Caco-2 (cell line): ENCODE results near the gene IFT81. TPM values are rescaled to one million over a fixed set of nuclear protein-coding genes. Genes with fewer than 3 reads are reported as not detected.
"Not testable (repeated sequence)": the region's sequence is repeated elsewhere in the genome, so short reads cannot be mapped to it uniquely, and the experiment has no call there.

Experiments
- BruUV-seq: library from RNA; stranded (reverse); fragments of 400-500 nt; replicated peaks from 2 replicates; lab custom pipeline; 2021; lab: Mats Ljungman, UMichigan
- CTCF ChIA-PET: fragments of 300-600 bp; sonication (Branson Sonifier 250); formaldehyde crosslinking; loops from one replicate; lab custom pipeline; 2022; ENCODE audit warnings: antibody characterized with exemption; lab: Charles Lee
- POLR2A ChIA-PET: fragments of 300-600 bp; sonication (Branson Sonifier 250); formaldehyde crosslinking; loops from one replicate; lab custom pipeline; 2022; ENCODE audit warnings: antibody characterized with exemption; lab: Charles Lee
- DNase-seq, 2 experiments: peaks; one replicate each; pipeline versions ENCODE4 v3.0.0 to v3.0.0-alpha.2; 2020 to 2022
- H3K27me3 ChIP-seq: replicated peaks from 2 replicates; pipeline ENCODE4 v1.6.0; 2011; ENCODE audit warnings: low read length; ENCODE audit not compliant: control insufficient read depth, insufficient read depth
- H3K36me3 ChIP-seq: 2 replicates; pipeline ENCODE4 v1.5.1; 2011; ENCODE audit warnings: low read length; ENCODE audit not compliant: control insufficient read depth, insufficient read depth
- H3K4me1 ChIP-seq: fragments of 250-450 bp; sonication (Bioruptor Pico); 2 replicates; pipeline ENCODE4 v1.5.1; 2020; ENCODE audit warnings: mild to moderate bottlenecking
- H3K4me3 ChIP-seq: 2 replicates; pipeline ENCODE4 v1.5.1; 2011; ENCODE audit warnings: low read depth, mild to moderate bottlenecking, control low read depth, low read length
- H3K9me3 ChIP-seq: fragments of 250-450 bp; sonication (Bioruptor Pico); 2 replicates; pipeline ENCODE4 v1.5.1; 2020; ENCODE audit warnings: mild to moderate bottlenecking, moderate library complexity
- H3K27ac Mint-ChIP-seq: one replicate; pipeline ENCODE4 v1.8.0; 2022; ENCODE audit warnings: mixed read lengths; ENCODE audit not compliant: unreplicated experiment
- H3K27me3 Mint-ChIP-seq: one replicate; pipeline ENCODE4 v1.8.0; 2022; ENCODE audit warnings: mixed read lengths; ENCODE audit not compliant: insufficient read depth, unreplicated experiment
- H3K36me3 Mint-ChIP-seq: one replicate; pipeline ENCODE4 v1.8.0; 2022; ENCODE audit warnings: mild to moderate bottlenecking, mixed read lengths; ENCODE audit not compliant: insufficient read depth, unreplicated experiment
- H3K4me1 Mint-ChIP-seq: one replicate; pipeline ENCODE4 v1.8.0; 2022; ENCODE audit warnings: low read depth, mixed read lengths; ENCODE audit not compliant: unreplicated experiment
- H3K4me3 Mint-ChIP-seq: one replicate; pipeline ENCODE4 v1.8.0; 2022; ENCODE audit warnings: mild to moderate bottlenecking, moderate library complexity, mixed read lengths; ENCODE audit not compliant: unreplicated experiment
- H3K9me3 Mint-ChIP-seq: one replicate; pipeline ENCODE4 v1.8.0; 2022; ENCODE audit warnings: mixed read lengths; ENCODE audit not compliant: unreplicated experiment
- intact Hi-C: fragments of 100-400 bp; cut with micrococcal nuclease; formaldehyde crosslinking; loops from one replicate; pipeline ENCODE4 v1.10.0; 2022; ENCODE audit not compliant: unreplicated experiment
- total RNA-seq: library from RNA; stranded (reverse); gene quantifications from 2 replicates; pipeline ENCODE4 v1.2.3, GENCODE V29; 2022
- TF ChIP-seq, protein P1 (sequence below), 2 experiments: fragments of 200-600 bp in 1 of 2; IDR thresholded peaks; 1 replicate in 1 of 2; 2 replicates in 1 of 2; pipeline versions ENCODE4 v1.5.1 to v1.8.0; 2011 to 2022; ENCODE audit warnings: antibody characterized with exemption in 1 of 2, control low read depth in 1 of 2, inconsistent platforms in 1 of 2, low read depth in 1 of 2, low read length in 1 of 2, mild to moderate bottlenecking in 1 of 2, moderate library complexity in 1 of 2; ENCODE audit not compliant: insufficient read depth in 1 of 2, severe bottlenecking in 1 of 2, unreplicated experiment in 1 of 2

Gene IFT81
- total RNA-seq, 1 experiment from 2014 or later: 5.9 TPM

GRCh38 chr12:110084314-110085015 lies 39.7 kb upstream of the IFT81 start:
- Histone ChIP-seq H3K27me3 (no peaks in the 10 kb centered on the region), H3K4me3 (no peak overlapping the region), H3K4me1 (no peaks in the 10 kb centered on the region), H3K9me3 (no peaks in the 10 kb centered on the region), H3K36me3 (no peaks in the 10 kb centered on the region)
- Mint-ChIP-seq H3K4me3 (no peak overlapping the region), H3K27me3 (no peaks in the 10 kb centered on the region), H3K4me1 (peaks cover 7% of the 10 kb centered on the region), H3K36me3 (no peaks in the 10 kb centered on the region), H3K9me3 (peaks cover 4% of the 10 kb centered on the region), H3K27ac (no peak overlapping the region)
- DNase-seq: no peak
- TF ChIP-seq, protein P1, sequence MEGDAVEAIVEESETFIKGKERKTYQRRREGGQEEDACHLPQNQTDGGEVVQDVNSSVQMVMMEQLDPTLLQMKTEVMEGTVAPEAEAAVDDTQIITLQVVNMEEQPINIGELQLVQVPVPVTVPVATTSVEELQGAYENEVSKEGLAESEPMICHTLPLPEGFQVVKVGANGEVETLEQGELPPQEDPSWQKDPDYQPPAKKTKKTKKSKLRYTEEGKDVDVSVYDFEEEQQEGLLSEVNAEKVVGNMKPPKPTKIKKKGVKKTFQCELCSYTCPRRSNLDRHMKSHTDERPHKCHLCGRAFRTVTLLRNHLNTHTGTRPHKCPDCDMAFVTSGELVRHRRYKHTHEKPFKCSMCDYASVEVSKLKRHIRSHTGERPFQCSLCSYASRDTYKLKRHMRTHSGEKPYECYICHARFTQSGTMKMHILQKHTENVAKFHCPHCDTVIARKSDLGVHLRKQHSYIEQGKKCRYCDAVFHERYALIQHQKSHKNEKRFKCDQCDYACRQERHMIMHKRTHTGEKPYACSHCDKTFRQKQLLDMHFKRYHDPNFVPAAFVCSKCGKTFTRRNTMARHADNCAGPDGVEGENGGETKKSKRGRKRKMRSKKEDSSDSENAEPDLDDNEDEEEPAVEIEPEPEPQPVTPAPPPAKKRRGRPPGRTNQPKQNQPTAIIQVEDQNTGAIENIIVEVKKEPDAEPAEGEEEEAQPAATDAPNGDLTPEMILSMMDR (IDR thresholded peaks at IDR 0.05; ENCODE audit: insufficient read depth in 1 of 2, low read depth in 1 of 2, low read length in 1 of 2, severe bottlenecking in 1 of 2, unreplicated experiment in 1 of 2): no peak
- BruUV-seq: no TSS peak
- ChIA-PET CTCF (no interaction called here), POLR2A (no interaction called here)
- intact Hi-C loops: no loop called here

DNA sequence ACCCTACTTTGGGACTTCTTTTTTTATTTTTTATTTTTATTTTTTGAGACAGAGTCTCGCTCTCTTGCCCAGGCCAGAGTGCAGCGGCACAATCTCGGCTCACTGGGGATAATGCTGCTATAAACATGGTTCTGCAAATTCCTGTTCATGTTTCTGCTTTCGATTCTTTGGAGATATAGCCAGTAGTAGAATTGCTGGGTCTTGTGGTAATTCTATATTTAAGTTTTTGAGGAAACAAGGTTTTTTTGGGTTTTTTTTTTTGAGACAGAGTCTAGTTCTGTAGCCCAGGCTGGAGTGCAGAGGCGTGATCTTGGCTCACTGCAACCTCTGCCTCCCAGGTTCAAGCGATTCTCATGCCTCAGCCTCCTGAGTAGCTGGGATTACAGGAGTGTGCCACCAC lies 35.9 kb upstream of the IFT81 start:
- H3K4me3 Mint-ChIP-seq, H3K36me3 ChIP-seq, intact Hi-C loops, H3K27ac Mint-ChIP-seq, CTCF ChIA-PET, H3K9me3 ChIP-seq, BruUV-seq, H3K4me1 Mint-ChIP-seq, H3K27me3 Mint-ChIP-seq, POLR2A ChIA-PET, H3K27me3 ChIP-seq, H3K4me3 ChIP-seq, H3K9me3 Mint-ChIP-seq, H3K36me3 Mint-ChIP-seq, DNase-seq: not testable (repeated sequence)
- peaks cover 12% of the 10 kb centered on the region for H3K4me1 ChIP-seq

DNA sequence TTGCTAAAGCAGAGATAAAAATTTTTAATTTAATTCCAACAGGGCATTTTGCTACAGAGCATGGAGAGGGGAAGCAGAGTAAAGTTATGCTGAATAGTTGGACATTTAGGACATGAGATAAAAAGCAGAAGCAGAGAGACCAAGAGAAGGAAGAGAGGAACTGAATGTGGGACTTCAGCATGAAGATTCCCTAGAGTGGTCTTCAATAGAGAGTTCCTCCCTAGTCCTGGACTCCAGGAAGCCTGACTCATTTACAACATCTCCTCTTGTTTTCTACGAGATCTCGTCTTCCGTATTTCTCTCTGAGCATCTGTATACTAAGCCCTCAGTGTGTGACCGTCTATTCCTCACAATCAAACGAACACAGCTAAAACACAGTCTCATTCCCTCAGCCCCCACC lies 35.2 kb upstream of the IFT81 start:
- peaks cover 12% of the 10 kb centered on the region for H3K4me1 ChIP-seq
- H3K9me3 Mint-ChIP-seq: no peaks in the 10 kb centered on the region
- H3K27me3 Mint-ChIP-seq: no peaks in the 10 kb centered on the region
- intact Hi-C loops: no loop called here
- ChIA-PET POLR2A (no interaction called here), CTCF (no interaction called here)
- no peaks in the 10 kb centered on the region for H3K36me3 ChIP-seq
- H3K4me1 Mint-ChIP-seq: no peaks in the 10 kb centered on the region
- no peak overlapping the region for H3K4me3 Mint-ChIP-seq
- BruUV-seq: no TSS peak
- H3K36me3 Mint-ChIP-seq: no peaks in the 10 kb centered on the region
- no peak overlapping the region for H3K27ac Mint-ChIP-seq
- H3K4me3 ChIP-seq: no peak overlapping the region
- TF ChIP-seq, protein P1 (IDR thresholded peaks at IDR 0.05; ENCODE audit: insufficient read depth in 1 of 2, low read depth in 1 of 2, low read length in 1 of 2, severe bottlenecking in 1 of 2, unreplicated experiment in 1 of 2): no peak
- H3K27me3 ChIP-seq: no peaks in the 10 kb centered on the region
- no peak for DNase-seq
- no peaks in the 10 kb centered on the region for H3K9me3 ChIP-seq
